Spleen (tissue), 11 donors: ENCODE results near the gene DNAJC17. TPM values are rescaled to one million over a fixed set of nuclear protein-coding genes. Genes with fewer than 3 reads are reported as not detected.
A peak's percentile ranks its signal among the peaks of the same experiment; 100 is the strongest.

Experiments
- DNase-seq: peaks from one replicate; pipeline ENCODE4 v3.0.0-alpha.2; 2020
- H3K27ac ChIP-seq, 8 donors: fragments of 200-600 bp; sonication (generic) in 7 of 8; 1 replicate in 4 of 8; 2 replicates in 4 of 8; pipeline versions ENCODE4 v1.5.0 to v1.8.0; 2016 to 2021; ENCODE audit warnings: inconsistent platforms in 4 of 8, mild to moderate bottlenecking in 4 of 8, moderate library complexity in 1 of 8
- H3K27me3 ChIP-seq, 7 donors: fragments of 200-600 bp; sonication (generic) in 6 of 7; replicated peaks in 1 of 7; 1 replicate in 4 of 7; 2 replicates in 3 of 7; pipeline versions ENCODE4 v1.5.0 to v1.8.0; 2016 to 2021; ENCODE audit warnings: inconsistent platforms in 3 of 7, mild to moderate bottlenecking in 1 of 7
- H3K36me3 ChIP-seq, 6 donors: fragments of 200-600 bp; sonication (generic) in 5 of 6; 1 replicate in 4 of 6; 2 replicates in 2 of 6; pipeline versions ENCODE4 v1.5.0 to v1.8.0; 2016 to 2021; ENCODE audit warnings: inconsistent platforms in 2 of 6
- H3K4me1 ChIP-seq, 6 donors: fragments of 200-600 bp; sonication (generic) in 5 of 6; 1 replicate in 3 of 6; 2 replicates in 3 of 6; pipeline versions ENCODE4 v1.5.0 to v1.8.0; 2016 to 2021; ENCODE audit warnings: inconsistent platforms in 3 of 6
- H3K4me3 ChIP-seq, 8 donors: fragments of 200-600 bp; sonication (generic) in 7 of 8; 1 replicate in 4 of 8; 2 replicates in 4 of 8; pipeline versions ENCODE4 v1.5.0 to v1.8.0; 2016 to 2021; ENCODE audit warnings: inconsistent platforms in 4 of 8, mild to moderate bottlenecking in 4 of 8, moderate library complexity in 2 of 8
- H3K9me3 ChIP-seq, 8 donors: fragments of 200-600 bp; sonication (generic) in 7 of 8; 1 replicate in 4 of 8; 2 replicates in 4 of 8; pipeline versions ENCODE4 v1.5.0 to v1.8.0; 2016 to 2021; ENCODE audit warnings: inconsistent platforms in 4 of 8
- CTCF ChIP-seq, 11 experiments: fragments of 200-600 bp in 7 of 11; fragments of 450-650 bp in 4 of 11; sonication (generic) in 4 of 11; IDR thresholded peaks in 8 of 11; conservative IDR thresholded peaks in 3 of 11; 1 replicate in 7 of 11; 2 replicates in 4 of 11; pipeline versions ENCODE4 v1.4.0 to v1.8.0; 2016 to 2021; ENCODE audit warnings: antibody characterized with exemption in 11 of 11, inconsistent platforms in 4 of 11, mild to moderate bottlenecking in 1 of 11
- POLR2A ChIP-seq, 3 donors: fragments of 450-650 bp; IDR thresholded peaks; one replicate each; pipeline ENCODE4 v1.5.1; 2017; ENCODE audit warnings: antibody characterized with exemption in 3 of 3, mild to moderate bottlenecking in 1 of 3
- POLR2AphosphoS5 ChIP-seq, 3 donors: sonication (generic); formaldehyde crosslinking; IDR thresholded peaks; one replicate each; pipeline ENCODE4 v1.5.1; 2017; ENCODE audit warnings: antibody characterized with exemption in 3 of 3
- WGBS, 5 donors: extraction: QIAGEN DNeasy Blood & Tissue Kit in 3 of 5; methylation state at CpG; one replicate each; pipeline versions ENCODE4 v1.1.5 to v1.1.7; 2013 to 2018; 5-methylcytosine and 5-hydroxymethylcytosine counted together
- intact Hi-C: fragments of 100-400 bp; cut with DNase I; formaldehyde crosslinking; loops from one replicate; pipeline ENCODE4 v1.15.0; 2023; ENCODE audit warnings: low total_unique reads
- polyA plus RNA-seq, 3 donors: library from polyadenylated mRNA; stranded (reverse); fragments of 200-250 nt; gene quantifications; one replicate each; pipeline ENCODE4 v1.2.1, GENCODE V29; 2013
- total RNA-seq, 7 donors: library from RNA; depleted of rRNA in 3 of 7; stranded (reverse); fragments of >200 nt in 3 of 7; fragmentation: NEBNext Ultra II Directional in 4 of 7; extraction: Animal tissue kit (Norgen Biotek cat#: 25700) in 4 of 7; gene quantifications; one replicate each; pipeline versions ENCODE4 v1.1.0 to v1.2.1, GENCODE V29; 2016 to 2021
- donor health status: healthy with polysubstance abuse.
- donor health status: DM: no; HTN: no; CAD: no; lungs with moderate emphysema.
- donor health status: DM: no; HTN: no; CAD: no.
- donor health status: Bipolar disorder and iron deficiency.
- donor health status: healthy.
- donor health status: DM: no; HTN: no; CAD: no.
- donor health status: DM: yes; HTN: yes; CAD: no.

DNAJC17 gene
- total and polyA plus RNA-seq, 10 donors: 16.2 to 61.5 (median 44.7) TPM

GRCh38 chr15:40812721-40813425 lies 5.6 kb upstream of the DNAJC17 start:
- intact Hi-C loops: no loop called here
- no peak for DNase-seq
- Histone ChIP-seq H3K27me3 (no peaks in the 10 kb centered on the region), H3K4me1 (peaks cover 3 to 17% (median 13%) of the 10 kb centered on the region in 6 donors), H3K36me3 (peaks cover 0 to 72% (median 31%) of the 10 kb centered on the region in 6 donors), H3K9me3 (no peaks in the 10 kb centered on the region), H3K4me3 (no peak overlapping the region), H3K27ac (no peak overlapping the region)
- TF ChIP-seq POLR2A (IDR thresholded peaks at IDR 0.05) (no peak), CTCF (IDR thresholded peaks at IDR 0.05 in 8 of 11, conservative IDR thresholded peaks at IDR 0.05 in 3 of 11) (no peak), POLR2AphosphoS5 (IDR thresholded peaks at IDR 0.05) (no peak)
- 94 to 99% (median 96%) methylated on average over 10 to 12 of the region's 12 CpGs for WGBS, 5 donors

GRCh38 chr15:40808861-40809450 lies 1.7 kb upstream of the DNAJC17 start:
- WGBS, 5 donors: 74 to 84% (median 78%) methylated on average over 8 of the region's 8 CpGs
- Histone ChIP-seq H3K4me1 (peaks cover 12 to 48% (median 41%) of the 10 kb centered on the region in 6 donors), H3K27me3 (no peaks in the 10 kb centered on the region), H3K36me3 (peaks cover 0 to 52% (median 19%) of the 10 kb centered on the region in 6 donors), H3K9me3 (no peaks in the 10 kb centered on the region), H3K27ac (no peak overlapping the region), H3K4me3 (peak overlapping the region in 1 of 8 donors; percentile 94)
- TF ChIP-seq CTCF (IDR thresholded peaks at IDR 0.05 in 8 of 11, conservative IDR thresholded peaks at IDR 0.05 in 3 of 11) (no peak), POLR2AphosphoS5 (IDR thresholded peaks at IDR 0.05) (no peak), POLR2A (IDR thresholded peaks at IDR 0.05) (no peak)
- intact Hi-C loops: no loop called here
- DNase-seq: no peak

- Histone ChIP-seq H3K27ac (peak overlapping the region in 7 of 8 donors; percentile 93 to 99 (median 97)), H3K27me3 (no peaks in the 10 kb centered on the region), H3K9me3 (no peaks in the 10 kb centered on the region), H3K36me3 (peaks cover 0 to 52% (median 9%) of the 10 kb centered on the region in 6 donors), H3K4me3 (peak overlapping the region; percentile 78 to 96 (median 90)), H3K4me1 (peaks cover 12 to 58% (median 44%) of the 10 kb centered on the region in 6 donors)
- intact Hi-C loops: no loop called here
- no peak for DNase-seq
- WGBS, 5 donors: 11 to 50% (median 21%) methylated on average over 16 to 19 of the region's 19 CpGs
- no peak for TF ChIP-seq CTCF (IDR thresholded peaks at IDR 0.05 in 8 of 11, conservative IDR thresholded peaks at IDR 0.05 in 3 of 11)
- no peak for TF ChIP-seq POLR2AphosphoS5 (IDR thresholded peaks at IDR 0.05)
- no peak for TF ChIP-seq POLR2A (IDR thresholded peaks at IDR 0.05)
These were observed 702 bp upstream of the DNAJC17 start for GRCh38 chr15:40807888-40808461.

GRCh38 chr15:40806672-40807027 lies 623 bp downstream of the DNAJC17 start:
- Histone ChIP-seq H3K4me1 (peaks cover 12 to 58% (median 45%) of the 10 kb centered on the region in 6 donors), H3K27me3 (no peaks in the 10 kb centered on the region), H3K4me3 (peak overlapping the region; percentile 78 to 96 (median 90)), H3K36me3 (peaks cover 0 to 52% (median 3%) of the 10 kb centered on the region in 6 donors), H3K9me3 (no peaks in the 10 kb centered on the region), H3K27ac (peak overlapping the region; percentile 93 to 99 (median 97))
- DNase-seq: no peak
- WGBS, 5 donors: 0 to 7% (median 2%) methylated on average over 2 of the region's 2 CpGs
- no peak for TF ChIP-seq POLR2A (IDR thresholded peaks at IDR 0.05)
- no peak for TF ChIP-seq CTCF (IDR thresholded peaks at IDR 0.05 in 8 of 11, conservative IDR thresholded peaks at IDR 0.05 in 3 of 11)
- no peak for TF ChIP-seq POLR2AphosphoS5 (IDR thresholded peaks at IDR 0.05)
- intact Hi-C loops: no loop called here
